CD4-positive, alpha-beta T cell treated with Interleukin-21 for 1 hour (primary cell): ENCODE data around the gene IGF2BP2.
"Not testable (repeated sequence)": the region's sequence is repeated elsewhere in the genome, so short reads cannot be mapped to it uniquely, and the experiment has no call there.

Experiments used
- DNase-seq: peaks from one replicate; pipeline ENCODE4 v3.0.0-alpha.2; 2020

IGF2BP2 gene

DNA sequence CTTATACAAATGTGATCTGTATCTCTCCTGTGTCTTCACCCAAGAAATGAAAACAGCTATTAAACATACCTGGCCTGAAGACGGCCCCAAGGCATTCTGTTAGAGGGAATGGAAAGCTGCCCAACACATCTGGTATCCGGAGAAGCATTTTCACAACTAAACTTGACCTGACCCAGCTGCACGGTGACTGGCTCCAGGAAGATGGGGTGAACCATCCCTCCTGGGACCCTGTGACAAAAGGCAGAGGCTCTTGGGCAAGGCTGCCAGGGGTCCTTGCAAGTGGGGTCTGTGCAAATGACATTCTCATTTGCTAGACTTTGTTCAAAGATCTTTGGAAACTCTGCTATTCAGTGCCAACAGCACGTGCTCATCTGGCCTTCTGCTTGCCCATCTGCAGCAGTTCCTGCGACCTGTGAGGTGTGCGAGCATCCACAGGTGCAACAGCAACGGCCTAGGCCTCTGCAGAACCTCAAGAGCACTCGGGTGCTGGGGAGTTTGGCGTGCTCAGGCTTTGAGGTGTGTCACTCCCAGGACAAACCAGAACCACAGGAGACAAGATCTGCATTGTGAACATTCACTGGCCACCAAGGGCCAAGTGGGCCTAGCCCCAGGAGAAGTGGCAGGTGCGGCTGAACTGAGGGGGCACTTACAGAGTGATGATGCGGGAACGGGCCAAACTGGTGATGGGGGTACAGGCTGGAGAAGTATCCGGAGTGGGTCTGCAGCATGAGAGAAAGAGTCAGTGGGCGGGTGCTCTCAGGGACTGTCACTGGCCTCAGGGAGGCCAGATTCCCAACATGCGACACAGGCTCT is 166.9 kb downstream of the IGF2BP2 start:
- DNase-seq, result no peak

DNA sequence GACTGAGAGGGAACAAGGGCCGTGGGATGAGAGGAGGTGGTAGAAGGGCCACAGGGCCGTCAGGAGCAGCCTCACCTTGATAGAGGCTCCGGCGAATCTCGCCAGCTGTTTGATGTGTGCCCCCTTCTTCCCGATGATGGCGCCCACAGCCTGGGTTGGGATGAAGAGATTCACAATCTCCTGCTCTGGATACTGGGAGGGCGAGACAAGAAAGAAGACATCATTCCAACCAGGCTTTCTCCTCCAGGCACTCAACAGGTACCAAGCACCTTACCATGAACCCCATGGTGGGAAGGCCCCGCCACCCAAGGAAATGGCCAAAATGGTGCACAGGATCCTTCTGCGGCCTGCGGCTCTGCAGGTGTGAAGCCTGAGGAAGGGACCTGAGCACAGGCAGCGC is 167.6 kb downstream of the IGF2BP2 start:
- DNase-seq, result no peak

DNA sequence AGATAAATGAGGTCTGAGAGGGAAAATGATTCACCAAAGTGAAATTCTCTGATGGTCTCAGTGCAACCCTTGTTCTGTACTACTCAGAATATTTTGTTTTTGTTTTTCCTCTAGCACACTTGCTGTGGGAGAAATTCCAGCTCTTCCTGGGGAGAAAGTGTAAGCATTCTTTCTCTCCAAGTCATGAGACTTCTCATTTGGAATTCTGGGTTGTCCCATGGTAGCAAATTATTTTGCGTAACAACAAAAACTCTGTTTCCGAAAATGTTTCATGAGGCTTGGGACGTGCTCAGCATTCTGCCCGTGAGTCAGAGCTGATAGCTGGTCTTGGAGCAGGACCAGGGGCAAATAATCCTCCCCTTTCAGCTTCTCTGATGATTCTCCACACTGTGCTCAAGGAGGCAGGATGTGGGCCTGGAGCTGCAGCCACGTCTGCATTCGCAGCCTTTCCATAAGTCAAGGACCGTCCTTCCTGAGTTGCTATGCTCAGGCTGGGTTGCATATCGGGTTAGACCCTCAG is 168.5 kb downstream of the IGF2BP2 start:
- DNase-seq, result no peak

DNA sequence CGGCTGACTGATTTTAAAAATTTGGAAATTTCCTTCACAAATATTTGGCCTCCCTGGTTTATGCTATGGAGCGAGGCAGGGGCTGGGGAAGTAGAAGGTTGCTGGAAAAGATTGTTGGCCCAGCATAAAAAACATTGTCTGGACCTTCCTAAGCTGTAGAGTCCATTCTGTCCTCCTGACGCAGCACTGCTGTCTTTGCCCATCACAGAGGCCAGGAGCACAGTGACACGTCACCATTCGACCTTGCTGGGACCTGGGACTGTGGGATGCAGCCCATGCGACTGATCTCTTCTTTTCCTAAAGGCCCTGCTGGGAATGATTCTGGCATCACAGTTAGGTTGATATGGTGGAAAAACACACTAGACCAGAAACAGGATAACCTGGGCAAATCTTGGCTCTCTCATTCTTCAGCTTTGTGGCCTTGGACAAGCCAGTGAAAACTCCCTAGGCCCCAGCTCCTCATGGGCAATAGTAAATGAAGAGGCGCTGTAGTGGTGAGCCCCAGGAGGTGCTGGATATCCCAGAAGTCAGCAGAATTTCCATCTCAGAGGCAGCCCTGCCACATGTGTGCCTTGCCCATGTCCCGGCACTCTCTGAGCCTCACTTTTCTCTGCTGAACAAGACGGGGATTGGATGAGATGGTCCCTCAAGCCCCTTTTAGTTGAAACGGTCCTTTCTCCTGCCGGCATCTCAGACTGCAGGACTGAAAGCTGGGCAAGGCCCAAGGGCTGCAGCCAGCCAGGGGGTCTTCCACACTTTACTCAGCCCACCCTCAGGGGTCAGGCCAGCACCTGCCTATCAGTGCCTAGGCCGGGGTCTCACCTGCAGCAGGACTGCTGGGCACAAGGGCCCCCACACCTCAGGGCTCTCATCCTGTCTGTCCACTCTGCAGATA is 169.2 kb downstream of the IGF2BP2 start:
- no peak for DNase-seq

DNA sequence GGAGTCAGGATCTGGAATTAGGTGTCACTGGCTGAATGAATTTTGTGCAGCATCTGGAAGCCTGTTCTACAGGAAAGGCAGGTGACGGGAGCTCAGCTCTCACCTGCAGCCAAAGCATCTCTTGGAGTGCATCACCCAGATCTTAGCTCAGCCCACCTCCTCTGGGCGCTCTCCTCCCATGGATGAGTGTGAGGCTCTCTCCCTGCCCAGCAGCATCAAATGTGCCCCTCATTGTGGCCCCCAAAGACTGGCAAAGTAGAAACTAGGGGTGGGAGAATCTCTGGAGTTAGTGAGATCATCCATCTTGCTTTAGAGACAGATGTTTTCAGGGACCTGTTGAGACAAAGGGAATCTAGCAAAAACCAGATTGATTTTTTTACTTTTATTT is 170.1 kb downstream of the IGF2BP2 start:
- no peak for DNase-seq

DNA sequence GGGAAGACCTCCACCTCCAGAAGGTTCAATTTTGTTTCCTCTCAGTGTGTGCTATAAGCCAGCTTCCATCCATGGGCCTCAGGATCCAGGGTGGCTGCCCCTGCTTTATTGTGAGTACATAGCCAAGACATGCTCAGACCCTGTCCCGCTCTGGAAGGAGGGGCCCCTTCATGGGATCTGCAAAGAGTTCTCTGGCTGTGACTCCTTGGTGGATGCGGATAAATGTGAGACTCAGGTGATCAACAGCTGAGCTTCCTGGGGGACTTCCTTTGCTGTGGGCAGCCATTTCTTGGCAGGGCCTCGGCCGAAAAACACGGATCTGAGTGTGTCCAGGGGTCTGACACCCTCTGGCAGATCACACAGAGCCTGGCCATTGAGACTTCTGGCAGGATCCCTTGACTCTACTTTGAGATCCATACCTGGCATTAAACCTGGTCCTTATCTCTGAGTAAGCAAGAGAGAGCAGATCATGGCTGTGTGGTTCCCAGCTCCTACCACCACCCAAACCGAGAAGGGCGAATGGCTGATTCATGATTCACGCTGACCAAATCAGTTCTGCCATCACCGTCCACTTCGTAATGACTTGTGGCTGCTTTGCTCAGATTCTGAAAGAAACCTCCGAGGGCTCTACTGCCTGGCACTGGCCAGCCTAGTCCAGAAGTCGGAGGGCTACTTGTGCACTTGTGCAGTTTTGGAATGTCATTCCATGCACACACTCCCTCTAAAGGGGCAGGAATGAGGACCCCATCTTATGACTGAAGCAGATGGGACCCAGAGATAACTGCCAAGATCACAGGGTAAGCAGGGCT is 170.7 kb downstream of the IGF2BP2 start:
- DNase-seq, result no peak

DNA sequence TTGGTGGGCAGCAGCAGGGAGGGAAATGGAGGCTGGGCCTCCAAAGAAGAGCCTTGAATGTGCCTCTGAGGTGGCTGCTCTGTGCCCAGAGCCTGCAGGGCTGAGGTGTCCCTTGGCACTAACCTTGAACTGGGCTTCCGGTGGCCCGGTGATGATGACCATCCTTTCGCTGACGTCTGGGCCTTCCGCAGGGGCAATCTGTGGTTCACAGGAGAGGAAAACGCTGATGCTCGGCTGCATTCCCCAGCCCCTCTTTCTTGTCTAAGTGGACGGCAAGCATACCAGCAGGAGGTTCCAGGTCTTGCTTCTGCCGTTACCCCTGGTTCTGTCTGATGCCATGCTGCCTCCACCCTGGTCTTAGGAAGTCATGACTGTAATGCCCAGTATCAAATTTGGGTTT is 172.9 kb downstream of the IGF2BP2 start:
- no peak for DNase-seq

DNA sequence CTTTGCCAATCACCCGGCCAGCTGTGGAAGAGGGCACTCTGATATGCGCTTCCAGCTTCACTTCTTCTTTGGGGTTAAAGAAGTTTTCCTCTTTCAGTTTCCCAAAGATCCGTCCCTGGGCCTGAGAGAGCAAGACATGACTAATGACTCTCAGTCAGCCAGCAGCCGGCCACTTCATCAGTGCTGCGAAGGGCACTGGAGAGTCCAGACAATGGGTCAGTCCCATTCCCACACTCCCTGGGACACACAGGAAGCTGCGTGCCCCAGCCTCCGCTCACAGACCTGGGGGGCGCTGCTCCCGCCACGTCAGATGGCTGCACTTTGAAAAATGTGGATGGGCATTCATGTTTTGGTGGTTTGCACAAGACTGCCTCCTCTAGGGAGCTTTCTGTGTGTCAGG is 175.4 kb downstream of the IGF2BP2 start:
- no peak for DNase-seq

DNA sequence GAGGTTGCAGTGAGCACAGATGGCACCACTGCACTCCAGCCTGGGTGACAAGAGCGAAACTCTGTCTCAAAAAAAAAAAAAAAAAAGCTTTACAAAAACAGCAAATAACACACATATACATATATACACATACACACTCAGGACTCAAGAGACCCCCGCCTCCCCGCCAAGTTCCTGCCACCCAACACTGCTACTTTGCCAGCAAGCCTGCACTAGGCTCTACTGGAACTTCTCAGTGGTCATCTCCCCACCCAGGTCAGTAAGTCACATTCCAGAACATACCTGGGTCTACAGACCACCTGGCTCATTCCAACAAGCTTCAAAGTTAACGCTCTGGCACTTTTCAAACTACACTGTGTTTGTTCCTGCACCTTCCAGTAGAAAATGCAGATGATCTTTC is 176.4 kb downstream of the IGF2BP2 start:
- DNase-seq, result no peak

DNA sequence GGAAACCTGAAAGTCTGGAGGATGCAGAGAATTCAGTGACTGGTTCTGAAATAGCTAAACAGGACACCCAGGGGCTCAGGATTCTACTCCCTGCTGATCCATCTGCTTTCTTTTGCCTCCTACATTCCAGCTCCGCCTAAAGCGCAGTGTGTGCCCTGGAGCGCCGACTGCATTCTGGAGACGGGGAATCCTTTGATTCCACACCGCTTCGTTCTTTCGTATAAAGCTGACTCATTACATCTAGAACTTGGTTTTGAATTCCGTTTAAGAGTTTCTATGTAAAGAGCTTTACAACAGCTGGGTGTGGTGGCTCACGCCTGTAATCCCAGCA is 177.0 kb downstream of the IGF2BP2 start:
- no peak for DNase-seq

DNA sequence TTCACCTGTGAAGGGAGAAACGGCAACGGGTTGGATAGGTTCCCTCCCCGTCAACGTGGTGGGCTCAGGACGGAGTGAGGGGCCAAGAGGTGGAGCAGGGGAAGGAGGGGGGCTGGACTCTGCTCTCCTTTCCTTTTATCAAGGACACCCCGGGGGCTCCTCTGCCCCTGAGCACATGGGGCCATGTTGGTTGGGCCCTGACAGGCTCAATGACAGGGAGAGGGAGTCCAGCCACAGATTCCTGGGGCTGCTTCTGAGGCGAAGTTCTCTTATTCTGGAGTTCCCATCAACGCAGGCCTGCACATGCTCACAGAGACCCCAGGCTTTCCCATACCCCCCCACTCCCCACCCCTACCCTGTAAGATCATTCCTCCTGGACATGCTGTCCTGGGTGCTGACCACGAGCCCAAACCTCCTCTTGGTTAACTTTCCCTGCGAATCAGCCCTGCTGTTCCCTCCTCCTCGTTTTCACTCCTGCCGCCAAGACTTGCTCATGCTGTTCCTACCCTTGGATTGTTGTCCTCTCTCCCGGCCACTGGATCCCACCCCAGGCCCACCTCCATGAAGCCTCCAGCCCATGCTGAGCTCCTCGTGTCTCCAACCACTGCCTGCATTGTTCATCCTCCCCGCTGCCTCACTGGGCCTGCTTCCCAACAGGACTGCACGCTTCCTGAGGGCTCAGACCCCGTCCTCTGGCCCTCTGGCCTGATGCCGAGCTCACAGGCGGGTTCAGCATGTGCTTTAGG is 177.5 kb downstream of the IGF2BP2 start:
- DNase-seq, result no peak

DNA sequence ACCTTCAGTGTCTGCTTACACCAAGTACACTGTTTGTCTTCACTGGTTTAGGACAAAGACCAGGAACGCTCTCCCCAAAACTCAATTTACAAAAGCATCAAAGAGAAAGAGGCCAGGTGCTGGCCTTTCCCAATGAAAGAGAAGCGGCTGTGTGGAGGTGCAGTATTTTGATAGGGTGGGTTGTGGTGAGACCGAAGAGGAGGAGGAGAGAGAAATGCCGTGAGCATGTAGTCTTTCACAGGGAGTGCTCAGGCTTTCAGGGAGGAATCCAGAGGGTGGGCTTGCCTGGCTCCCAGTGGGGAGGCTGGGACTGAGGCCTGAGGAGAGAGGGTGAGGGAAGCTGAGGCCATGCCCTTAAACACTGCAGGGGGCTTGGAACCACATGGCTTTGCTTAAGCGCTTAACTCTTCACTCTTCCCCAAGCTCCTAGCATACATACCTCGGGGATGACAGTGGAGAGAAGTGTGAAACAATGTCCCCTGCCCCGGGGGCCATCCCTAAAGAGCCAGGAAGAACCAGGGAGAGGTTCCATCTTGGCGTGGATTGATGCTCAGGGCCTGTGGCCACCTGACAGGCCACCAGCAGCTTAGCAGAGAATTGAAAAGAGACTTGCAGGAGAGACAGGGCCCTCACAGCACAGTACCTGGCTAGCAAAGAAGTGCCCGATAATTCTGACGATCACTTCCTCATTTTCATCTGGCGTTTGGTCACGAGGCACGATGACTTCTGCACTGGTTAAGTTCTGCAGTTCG is 178.3 kb downstream of the IGF2BP2 start:
- DNase-seq, result no peak

DNA sequence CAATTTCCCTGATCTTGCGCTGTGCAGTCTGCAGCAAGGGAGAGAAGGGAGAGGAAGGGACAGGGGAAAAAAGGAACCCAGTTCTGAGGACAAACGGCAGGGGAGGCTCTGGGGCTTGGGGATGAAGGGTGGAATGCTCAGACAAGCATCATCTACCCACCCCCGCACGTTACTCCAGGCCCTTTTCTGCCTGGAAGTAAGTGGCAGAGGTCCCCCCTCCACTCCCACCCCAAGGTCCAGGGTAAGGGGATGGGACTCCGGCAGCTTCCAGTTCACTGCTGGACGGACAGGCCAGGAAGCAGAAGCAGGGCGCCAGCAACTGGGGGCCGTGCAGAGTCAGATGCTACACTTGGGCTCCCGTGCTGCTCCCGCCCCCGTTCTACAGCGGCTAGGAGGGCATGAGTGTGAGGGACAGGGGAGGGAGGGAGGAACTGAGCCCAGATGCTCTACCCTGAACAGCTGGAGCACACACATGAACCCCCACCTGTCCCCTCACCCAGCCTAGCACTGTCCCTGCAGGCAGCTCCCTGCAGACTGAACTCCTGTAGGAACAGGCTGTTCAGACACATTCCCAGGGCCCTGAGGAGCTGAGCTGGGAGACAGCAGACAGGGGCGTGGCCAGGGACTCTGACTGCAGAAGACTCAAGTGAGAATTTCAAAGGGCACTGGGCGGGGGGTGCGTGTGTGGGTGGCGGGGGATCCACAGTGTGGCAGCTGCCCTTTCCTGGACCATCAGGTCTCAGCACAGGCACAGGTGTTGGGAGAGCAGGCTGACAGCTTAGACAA is 179.1 kb downstream of the IGF2BP2 start:
- DNase-seq, result no peak

DNA sequence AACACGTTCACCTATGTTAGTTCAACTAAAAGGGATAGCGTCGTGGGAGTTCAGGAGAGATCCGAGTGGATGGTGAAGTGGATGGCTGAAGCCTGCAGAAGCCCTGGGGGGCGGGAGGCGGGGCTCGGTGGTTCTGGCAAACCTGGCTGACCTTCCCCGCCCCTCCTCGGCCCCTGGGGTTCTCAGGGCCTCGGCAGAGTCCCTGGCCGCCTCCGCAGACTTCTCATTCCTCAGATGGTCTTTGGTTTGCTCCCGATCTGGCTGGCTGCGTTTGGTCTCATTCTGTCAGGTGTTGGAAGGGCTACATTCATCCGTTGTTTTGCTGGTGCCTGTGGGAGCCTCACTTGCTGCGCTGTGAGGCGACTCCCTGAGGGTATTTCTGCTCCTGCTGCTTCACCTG is 179.7 kb downstream of the IGF2BP2 start:
- DNase-seq, result not testable (repeated sequence)

DNA sequence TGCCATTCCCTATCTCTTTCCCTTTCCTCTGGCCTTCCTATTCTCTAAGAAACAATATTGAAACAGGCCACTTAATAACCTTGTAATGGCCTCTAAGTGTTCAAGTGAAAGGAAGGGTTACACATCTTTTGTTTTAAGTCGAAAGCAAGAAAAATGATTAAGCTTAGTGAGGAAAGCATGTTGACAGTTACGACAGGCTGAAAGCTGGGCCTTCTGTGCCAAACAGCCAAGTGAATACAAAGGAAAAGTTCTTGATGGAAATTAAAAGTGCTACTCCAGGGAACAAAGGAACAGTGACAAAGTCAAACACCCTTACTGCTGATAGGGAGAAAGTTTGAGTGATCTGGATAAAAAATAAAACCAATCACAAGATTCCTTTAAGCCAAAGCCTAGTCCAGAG is 184.5 kb downstream of the IGF2BP2 start:
- DNase-seq, result no peak

DNA sequence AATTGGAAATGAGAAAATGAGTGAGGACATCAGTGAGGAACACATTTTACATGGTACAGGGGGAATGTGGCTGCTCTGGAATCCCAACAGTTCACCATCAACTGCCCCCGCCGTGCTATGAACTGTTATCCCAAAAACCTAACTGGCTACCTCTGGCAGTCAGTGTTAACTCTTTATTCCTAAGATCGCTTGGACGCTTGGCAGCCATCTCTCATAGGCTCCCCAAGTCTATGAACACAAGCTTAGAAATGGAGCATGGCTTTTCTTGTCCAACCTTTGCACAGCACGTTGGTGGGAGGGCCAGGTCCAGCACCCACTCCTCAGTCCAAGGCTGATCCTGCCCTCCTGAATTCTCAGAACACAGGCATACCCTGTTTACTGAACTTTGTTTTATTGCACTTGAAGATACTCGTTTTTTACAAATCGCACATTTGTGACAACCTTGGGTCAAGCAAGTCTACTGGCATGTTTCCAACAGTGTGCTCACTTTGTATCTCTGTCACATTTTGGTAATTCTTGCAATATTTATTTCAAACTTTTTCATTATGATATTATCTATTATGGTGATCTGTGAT is 185.1 kb downstream of the IGF2BP2 start:
- no peak for DNase-seq

DNA sequence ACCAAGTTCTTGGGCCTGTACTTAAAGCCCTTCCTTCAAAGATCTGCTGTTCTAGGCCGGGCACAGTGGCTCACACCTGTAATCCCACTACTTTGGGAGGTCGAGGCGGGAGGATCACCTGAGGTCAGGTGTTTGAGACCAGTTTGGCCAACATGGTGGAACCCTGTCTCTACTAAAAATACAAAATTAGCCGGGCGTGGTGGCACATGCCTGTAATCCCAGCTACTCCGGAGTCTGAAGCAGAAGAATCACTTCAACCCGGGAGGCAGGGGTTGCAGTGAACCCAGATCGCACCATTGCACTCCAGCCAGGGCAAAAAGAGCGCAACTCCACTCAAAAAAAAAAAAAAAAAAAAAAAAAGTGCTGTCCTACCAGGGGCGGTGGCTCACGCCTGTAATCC is 186.2 kb downstream of the IGF2BP2 start:
- DNase-seq, result not testable (repeated sequence)

DNA sequence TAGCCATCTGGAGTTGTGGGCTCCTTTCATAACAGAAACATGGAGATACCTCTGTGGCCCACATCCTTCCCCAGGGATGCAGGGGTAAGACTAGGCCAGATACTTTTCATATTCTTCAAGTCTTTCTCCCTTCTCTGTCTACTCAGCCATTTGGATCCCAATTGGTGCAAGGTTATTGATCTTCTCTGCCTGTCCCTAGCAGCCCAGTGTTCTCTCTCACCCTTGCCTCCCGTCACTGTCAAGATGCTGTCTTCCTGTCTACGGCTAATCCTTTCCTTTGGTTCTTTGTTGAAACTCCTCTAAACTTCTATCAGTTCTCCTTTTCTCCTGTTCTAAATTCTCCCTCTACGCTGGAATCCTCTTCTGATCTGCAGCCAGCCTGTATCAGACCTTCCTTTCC is 187.5 kb downstream of the IGF2BP2 start:
- DNase-seq, result no peak

DNA sequence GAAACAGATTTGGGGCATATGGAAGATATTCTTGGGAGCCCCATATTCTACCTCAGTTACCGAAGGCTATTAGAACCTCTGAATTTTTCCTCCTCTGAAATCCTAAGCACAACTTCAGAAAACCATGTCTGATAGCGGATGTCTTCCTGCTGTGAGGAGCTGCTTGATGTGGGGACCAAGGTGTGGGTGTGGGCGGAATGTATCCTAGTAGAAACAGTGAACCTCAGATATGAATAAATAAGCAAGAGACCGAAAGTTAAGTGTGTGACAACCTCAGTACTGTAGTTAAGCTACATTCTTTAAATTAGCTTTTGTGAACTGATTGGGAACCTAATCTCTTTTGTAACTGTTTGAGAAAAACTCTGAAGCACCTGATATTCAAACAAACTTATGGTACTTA is 191.8 kb downstream of the IGF2BP2 start:
- no peak for DNase-seq

DNA sequence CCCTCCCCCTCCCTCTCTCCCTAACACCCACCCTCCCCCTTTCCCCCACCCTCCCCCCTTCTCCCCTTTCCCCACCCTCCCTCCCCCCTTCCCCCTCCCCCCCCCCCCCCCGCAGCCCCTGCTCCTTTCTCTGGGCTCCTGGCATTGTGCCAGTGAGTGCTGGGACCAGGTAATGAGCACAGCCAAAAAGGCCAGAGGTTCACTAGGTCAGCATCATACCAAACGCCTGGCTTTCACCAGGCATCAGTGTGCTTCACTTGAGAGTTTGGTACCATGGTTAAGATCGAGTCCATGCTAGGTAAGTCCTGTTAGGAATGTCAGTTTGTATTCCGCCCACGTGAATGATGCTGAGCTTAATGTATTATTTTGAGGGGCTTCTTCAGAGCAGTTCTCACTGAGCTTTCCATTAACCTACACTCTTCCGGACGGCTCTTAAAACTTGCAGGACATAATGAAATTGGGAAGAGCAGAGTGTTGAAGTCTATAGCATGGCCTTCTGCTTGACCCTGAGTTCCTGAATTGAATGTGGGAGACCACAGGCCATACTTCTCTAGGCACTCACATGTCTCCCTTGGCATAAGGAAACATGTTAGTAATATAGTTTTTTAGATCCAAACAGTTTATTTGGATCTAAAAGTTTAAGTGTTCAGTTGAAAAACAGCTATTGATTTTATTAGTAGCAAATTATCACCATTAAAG is 193.2 kb downstream of the IGF2BP2 start:
- DNase-seq, result no peak
